Nucleus accumbens (tissue), 56 donors: Measurements from ENCODE around the gene ANKFN1.

Experiments used
- DNase-seq, 56 donors: peaks; one replicate each; lab custom pipeline; 2025; lab: John Stamatoyannopoulos, UW

Gene ANKFN1

GRCh38 chr17:56144223-56144622 lies 9.1 kb upstream of the ANKFN1 start:
- DNase-seq = no peak

DNA sequence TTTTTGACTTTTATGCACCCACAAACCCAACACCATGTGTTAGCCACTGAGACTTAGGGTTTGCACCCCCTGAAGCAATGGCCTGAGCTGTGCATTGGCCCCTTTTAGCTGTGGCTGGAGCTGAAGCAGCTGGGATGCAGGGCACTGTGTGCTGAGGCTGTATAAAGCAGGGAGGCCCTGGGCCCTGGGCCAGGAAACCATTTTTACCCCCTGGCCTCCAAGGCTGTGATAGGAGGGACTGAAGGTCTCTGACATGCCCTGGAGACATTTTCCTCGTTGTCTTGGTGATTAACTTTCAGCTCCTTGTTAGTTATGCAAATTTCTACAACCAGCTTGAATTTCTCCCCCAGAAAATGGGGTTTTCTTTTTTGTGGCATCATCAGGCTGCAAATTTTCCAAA lies 6.7 kb upstream of the ANKFN1 start:
- no peak for DNase-seq

- no peak for DNase-seq
Measured at GRCh38 chr17:56148333-56148732, 4.9 kb upstream of the ANKFN1 start.

DNA sequence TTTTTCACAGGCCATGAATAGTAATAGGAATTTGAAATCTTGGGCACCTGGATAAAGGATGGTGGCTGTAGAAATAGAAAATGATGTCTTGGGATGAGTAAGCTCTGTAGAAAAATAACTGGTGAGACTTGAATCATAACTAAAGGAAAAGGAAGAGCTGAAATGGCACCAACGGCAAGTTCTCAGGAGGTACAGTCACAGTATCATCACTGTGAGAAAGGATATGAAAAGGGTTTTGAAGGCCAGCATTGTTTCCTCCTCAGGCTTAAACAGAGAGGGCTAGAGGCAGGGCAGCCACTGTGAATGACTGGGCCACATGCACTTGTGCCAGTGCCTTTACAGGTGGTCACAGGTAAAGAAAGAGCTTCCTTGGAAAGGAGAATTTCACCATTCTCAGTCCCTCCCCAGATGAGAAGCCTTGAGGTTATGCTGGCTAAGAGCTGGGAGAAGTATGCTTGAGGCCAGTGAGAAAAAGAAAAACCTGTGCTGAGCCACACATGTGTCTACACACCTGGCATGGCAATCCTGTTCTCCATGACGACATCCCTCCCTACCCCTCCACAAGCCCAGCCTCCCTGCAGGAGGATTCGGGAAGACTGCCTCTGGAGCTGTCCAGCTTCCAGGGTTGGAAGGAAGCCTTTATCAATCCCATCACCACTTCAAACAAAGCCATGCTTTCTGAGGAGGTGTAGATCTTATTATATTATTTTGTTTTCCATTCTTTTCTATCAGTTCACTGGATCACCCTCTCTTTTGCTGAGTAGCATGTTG lies 3.8 kb upstream of the ANKFN1 start:
- no peak for DNase-seq

DNA sequence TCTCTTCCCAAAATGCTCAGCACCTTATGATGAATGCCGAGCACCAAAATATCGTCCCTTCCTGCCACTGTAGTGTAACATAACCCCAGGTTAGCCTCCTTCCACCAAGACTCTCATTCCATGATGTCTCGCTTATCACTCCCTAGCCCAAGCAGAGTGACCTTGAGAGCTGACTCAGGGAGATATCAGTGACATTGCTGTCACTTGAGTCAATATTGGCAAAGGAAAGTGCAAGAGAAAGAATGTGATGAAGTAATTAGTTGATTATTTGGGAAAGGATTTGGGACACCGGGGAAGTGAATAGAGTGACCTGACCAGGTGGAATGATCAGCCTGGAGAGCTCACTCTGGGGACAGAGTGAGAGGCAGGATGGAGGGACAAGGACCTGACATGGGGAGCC lies 2.6 kb upstream of the ANKFN1 start:
- DNase-seq = no peak

DNA sequence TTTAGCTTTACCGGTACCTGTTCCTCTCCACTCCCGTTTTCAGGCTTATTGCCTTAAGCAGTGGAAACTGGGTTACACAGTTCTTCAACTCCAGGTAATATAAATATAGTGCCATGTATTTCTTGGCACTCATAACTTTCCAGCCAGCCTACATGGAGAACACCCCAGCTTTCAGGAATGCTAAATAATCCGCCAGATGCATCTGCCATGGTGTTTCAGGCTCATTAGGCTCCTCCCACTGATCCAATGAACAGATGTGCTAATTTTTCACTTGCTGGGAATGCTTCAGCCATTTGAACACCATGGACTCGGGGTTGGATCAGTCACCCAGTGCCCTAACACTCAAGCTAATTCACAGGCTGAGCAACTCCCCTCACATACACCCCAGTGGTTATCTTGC lies 4.6 kb downstream of the ANKFN1 start:
- no peak for DNase-seq

DNA sequence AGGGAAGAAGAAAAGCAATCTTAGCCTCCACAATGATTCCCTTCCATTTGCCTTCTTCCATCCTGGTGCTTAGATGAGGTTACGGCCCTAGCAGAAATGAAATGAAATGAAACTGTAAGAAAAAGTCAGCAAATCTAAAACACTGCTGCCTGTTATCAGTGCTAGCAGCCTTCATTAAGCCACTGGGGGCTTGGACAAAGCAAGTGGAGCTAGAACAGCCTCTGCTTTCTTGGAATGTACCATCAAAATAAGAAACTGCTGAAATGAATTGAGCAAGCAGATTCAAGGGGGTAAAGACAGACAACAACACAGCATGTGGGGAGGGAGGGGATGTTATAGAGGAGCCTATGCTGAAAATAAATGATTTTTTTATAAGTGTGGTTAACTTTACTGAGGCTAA lies 5.1 kb downstream of the ANKFN1 start:
- DNase-seq = no peak

GRCh38 chr17:56158915-56159825 lies 5.9 kb downstream of the ANKFN1 start:
- DNase-seq = no peak

- no peak for DNase-seq
Measured at GRCh38 chr17:56159826-56160380, 6.6 kb downstream of the ANKFN1 start.

DNA sequence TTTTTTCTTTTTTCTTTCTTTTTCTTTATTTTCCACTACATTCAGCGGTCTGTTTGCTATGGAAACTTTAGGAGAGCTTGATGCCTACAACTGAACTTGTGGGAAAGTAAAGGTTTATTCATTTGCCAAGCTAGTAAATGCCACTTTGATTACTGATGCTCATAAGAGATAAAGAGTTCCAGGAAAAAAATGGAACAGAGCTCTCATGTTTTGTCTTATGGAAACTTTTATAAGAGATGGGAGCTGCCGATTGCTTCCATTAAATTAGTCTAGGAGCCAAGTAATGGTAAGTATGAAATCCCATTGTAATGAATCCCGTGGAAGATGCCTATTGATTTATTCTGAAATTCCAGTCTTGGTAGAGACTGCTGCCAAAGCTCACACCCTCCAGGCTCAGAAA lies 7.1 kb downstream of the ANKFN1 start:
- DNase-seq = no peak

DNA sequence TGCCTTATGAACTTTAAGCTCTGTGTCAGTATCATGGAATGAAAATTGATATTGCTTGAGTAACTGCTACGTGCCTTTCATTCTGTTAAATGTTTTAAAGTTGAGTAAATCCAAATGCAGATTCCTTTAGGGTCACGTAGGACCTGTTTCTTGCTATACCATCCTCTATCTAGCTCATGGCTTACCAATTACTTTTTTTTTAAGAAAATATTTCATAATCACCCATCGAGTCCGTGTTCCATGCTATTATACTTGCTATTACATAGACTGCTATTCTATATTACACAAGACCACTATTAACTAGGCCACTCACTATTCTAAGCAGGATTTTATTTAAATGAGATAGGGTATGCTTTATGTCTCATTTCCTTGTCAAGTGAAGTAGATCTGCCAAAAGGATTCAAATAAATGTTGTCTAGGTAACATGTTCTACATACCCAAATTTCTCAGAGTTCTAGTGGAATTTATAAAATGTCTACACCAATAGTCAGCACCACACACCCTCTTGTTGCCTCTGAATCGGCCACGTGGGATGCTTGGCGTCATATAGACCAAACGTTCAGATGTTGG lies 11.9 kb downstream of the ANKFN1 start:
- no peak for DNase-seq

DNA sequence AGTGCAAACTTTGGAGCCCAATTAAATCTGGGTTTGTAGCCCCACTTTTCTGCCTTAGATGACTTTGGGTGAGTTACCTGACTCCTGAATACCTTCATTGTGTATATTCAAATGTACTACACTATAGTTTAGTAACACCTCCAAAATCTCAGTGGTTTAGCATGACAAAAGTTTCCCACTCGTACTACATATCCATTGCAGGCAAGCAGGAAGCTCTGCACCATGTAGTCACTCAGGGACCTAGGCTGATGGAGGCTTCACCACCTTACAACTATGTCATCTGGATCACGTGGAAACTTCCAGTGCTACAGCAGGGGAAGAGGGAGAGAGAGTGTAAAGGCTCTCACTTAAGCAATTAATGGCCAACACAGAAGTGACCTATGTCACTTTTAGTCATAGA lies 14.2 kb downstream of the ANKFN1 start:
- DNase-seq = no peak

- no peak for DNase-seq
Measured at GRCh38 chr17:56169621-56170020, 16.3 kb downstream of the ANKFN1 start.

DNA sequence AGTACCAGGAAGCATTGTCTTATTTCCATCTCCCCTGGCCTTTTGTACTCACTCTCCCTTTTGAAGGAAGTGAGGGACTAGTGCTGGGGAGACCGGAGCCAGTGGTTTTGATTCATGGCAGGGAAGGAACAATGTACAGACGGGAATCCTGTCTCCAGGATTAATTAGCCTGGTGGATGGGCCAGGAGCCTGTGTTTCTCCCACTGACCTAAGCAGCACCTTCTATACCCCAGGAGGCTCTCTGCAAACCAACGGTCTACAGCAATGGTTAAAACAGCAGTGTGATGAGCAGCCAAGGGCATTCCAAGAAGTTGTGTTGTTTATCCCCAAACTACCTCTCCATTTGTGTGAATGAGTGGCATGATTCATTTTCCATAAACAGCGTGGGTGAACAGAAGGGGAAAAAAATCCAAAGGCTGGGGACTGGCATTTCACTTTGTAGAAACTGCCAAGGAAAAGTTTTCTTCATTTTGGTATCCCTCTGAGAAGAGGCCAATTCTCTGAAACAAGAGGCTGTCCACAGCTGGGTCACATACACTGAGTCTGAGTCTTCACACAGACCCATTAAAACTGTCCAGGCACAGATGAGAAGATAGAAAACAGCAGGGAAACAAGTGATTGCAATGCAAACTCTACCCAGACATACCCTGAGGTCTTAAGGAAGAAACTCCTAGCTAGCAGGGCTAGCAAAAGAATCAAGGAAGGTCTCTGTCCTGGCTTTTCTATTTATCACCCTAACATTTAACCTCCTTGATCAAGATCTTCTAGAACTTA lies 18.1 kb downstream of the ANKFN1 start:
- no peak for DNase-seq

DNA sequence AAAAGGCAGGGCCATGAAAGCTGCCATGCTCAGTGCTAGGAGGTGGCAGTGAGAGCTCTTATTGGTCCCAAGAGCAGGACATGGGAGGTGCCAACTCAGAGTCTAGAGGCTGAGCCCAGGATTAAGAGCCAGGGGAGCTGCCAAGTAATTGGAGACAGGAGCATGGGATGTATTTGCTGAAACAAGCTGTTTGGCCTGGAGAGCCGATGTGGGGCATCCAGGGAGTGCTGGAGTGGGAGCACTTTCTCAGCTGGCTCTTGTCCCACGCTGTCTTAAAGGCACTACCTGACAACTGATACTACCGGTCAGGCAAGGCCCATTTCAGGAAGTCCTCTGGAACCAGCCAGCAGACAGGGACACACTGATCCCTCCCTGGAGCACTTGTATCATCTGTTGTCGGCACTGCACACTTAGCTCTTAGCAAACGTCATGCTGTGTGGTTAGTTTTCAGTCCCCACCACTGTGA lies 19.3 kb downstream of the ANKFN1 start:
- DNase-seq = peak in 22 of 56 donors; percentile 2 to 47 (median 17)

GRCh38 chr17:56173026-56173425 lies 19.8 kb downstream of the ANKFN1 start:
- no peak for DNase-seq

GRCh38 chr17:56173958-56174835 lies 20.9 kb downstream of the ANKFN1 start:
- DNase-seq = peak in 5 of 56 donors; percentile 0 to 14 (median 9)

DNA sequence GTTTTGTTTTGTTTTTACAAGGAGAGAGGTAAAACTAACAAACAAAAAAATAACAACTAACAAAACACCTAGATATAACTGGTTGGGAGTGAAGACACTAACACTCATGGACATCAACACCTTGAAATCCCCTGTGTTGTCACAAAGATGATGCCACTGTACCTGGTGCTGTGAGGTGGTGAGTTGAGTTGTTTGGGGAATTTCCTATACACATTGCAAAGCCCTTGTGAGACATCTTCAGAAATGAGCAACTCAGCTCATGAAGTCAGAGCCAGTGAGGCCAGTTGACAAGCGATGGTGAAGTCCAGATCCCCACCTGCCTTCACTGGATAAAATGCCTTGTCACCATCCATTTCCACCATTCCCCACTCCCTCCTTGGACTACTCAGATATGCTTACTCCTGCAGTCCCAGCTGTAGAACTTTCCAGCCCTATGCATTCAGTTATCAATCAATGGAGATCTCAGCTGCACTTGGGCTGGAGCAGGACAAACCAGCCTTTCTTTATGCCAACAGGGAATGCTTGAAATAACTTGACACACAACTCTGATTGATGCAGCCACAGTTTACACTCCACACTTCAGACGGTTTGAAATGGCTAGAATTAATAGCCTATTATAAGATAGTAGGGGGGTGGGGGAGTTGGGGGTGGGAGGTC lies 22.2 kb downstream of the ANKFN1 start:
- DNase-seq = no peak

DNA sequence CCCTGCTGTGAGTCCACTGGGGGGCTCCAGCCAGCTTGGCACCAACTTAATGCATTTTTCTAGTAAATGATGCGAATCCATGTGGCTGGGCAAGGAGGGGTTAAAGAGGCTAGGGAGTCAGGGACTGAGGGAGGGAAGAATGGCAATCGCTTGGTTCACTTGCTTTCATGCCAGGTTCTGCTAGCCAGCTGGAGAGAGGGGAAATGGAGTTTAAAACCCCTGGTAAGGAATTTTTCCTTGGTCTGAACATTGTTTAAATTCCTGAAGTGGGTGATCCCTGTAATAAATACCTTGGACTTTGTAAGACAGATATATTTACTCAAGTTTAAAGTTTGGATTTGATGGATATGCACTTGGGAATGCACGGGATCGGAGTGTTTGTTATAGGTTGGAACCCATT lies 22.8 kb downstream of the ANKFN1 start:
- no peak for DNase-seq
